Measurements from ENCODE around the gene IQSEC1.

Gene IQSEC1

GRCh38 chr3:13052191-13052820, 20.9 kb downstream of the IQSEC1 start:
- POLR2A ChIA-PET (ENCODE audit: low non-redundant PET) = no interaction called here
- no peak for DNase-seq (ENCODE audit: low spot score)
- no peak for TF ChIP-seq CTCF (conservative IDR thresholded peaks at IDR 0.05; ENCODE audit: low read depth)

GRCh38 chr3:13051581-13051980, 21.6 kb downstream of the IQSEC1 start:
- ChIA-PET CTCF (no interaction called here), POLR2A (ENCODE audit: low non-redundant PET) (no interaction called here)
- TF ChIP-seq CTCF (conservative IDR thresholded peaks at IDR 0.05; ENCODE audit: low read depth) = no peak

More at GRCh38 chr3:13052191-13052820, 20.9 kb downstream of the IQSEC1 start:
- H3K27ac ChIP-seq = no peak overlapping the region
- CTCF ChIA-PET = no interaction called here

GRCh38 chr3:13051066-13051465, 22.2 kb downstream of the IQSEC1 start:
- H3K27ac ChIP-seq = no peak overlapping the region
- TF ChIP-seq CTCF (conservative IDR thresholded peaks at IDR 0.05; ENCODE audit: low read depth) = no peak
- ChIA-PET POLR2A (ENCODE audit: low non-redundant PET) (no interaction called here), CTCF (no interaction called here)
- no peak for DNase-seq (ENCODE audit: low spot score)

More at GRCh38 chr3:13051581-13051980, 21.6 kb downstream of the IQSEC1 start:
- no peak overlapping the region for H3K27ac ChIP-seq
- no peak for DNase-seq (ENCODE audit: low spot score)

- no peak for DNase-seq (ENCODE audit: low spot score)
- TF ChIP-seq CTCF (conservative IDR thresholded peaks at IDR 0.05; ENCODE audit: low read depth) = no peak
- CTCF ChIA-PET = no interaction called here
- no peak overlapping the region for H3K27ac ChIP-seq
- POLR2A ChIA-PET (ENCODE audit: low non-redundant PET) = no interaction called here
Observed at GRCh38 chr3:13050446-13050845, 22.8 kb downstream of the IQSEC1 start.

- no peak for DNase-seq (ENCODE audit: low spot score)
- TF ChIP-seq CTCF (conservative IDR thresholded peaks at IDR 0.05; ENCODE audit: low read depth) = no peak
- no peak overlapping the region for H3K27ac ChIP-seq
- ChIA-PET POLR2A (ENCODE audit: low non-redundant PET) (no interaction called here), CTCF (interaction anchor here (0.5 kb wide), 1 partner anchor 596 kb away, joined by 3 read pairs; no protein-coding TSS in a partner anchor)
Observed at GRCh38 chr3:13049400-13049799, 23.8 kb downstream of the IQSEC1 start.

GRCh38 chr3:13047296-13048165, 25.7 kb downstream of the IQSEC1 start:
- TF ChIP-seq CTCF (conservative IDR thresholded peaks at IDR 0.05; ENCODE audit: low read depth) = no peak
- H3K27ac ChIP-seq = no peak overlapping the region
- DNase-seq (ENCODE audit: low spot score) = no peak
- ChIA-PET POLR2A (ENCODE audit: low non-redundant PET) (no interaction called here), CTCF (interaction anchor here (0.6 to 0.7 kb wide), 3 partner anchors 94 to 1725 kb away, joined by 3 read pairs; no protein-coding TSS in a partner anchor)
